HCT116 (cell line): ENCODE results near the gene CCL8. TPM values are rescaled to one million over a fixed set of nuclear protein-coding genes. Genes with fewer than 3 reads are reported as not detected.

ENCODE experiments used
- ATAC-seq: fragments of 200-7000 bp; cut with Tn5 transposase; 2 replicates; pipeline ENCODE4 v1.9.1; 2020; ENCODE audit warnings: mild to moderate bottlenecking, moderate library complexity
- BruUV-seq: library from RNA; stranded (reverse); fragments of 400-500 nt; replicated peaks from 2 replicates; lab custom pipeline; 2021; lab: Mats Ljungman, UMichigan
- CTCF ChIA-PET: fragments of 300-600 bp; sonication (Branson Sonifier 250); formaldehyde crosslinking; loops from one replicate; lab custom pipeline; 2021; ENCODE audit warnings: antibody characterized with exemption; lab: Charles Lee
- POLR2A ChIA-PET: fragments of 300-600, 350-600 bp; sonication (Branson Sonifier 250); formaldehyde crosslinking; loops from one replicate; lab custom pipeline; 2021; ENCODE audit warnings: antibody characterized with exemption; lab: Charles Lee
- RAD21 ChIA-PET, 2 experiments: fragments of 300-600 bp; sonication (Branson Sonifier 250); formaldehyde crosslinking; loops; one replicate each; lab custom pipeline; 2023; ENCODE audit warnings: low total read pairs in 2 of 2; ENCODE audit not compliant: uncharacterized antibody in 2 of 2, unreplicated experiment in 2 of 2, low non-redundant PET in 1 of 2; lab: Charles Lee
- DNase-seq: peaks from one replicate; pipeline ENCODE4 v3.0.0-alpha.2; 2010; ENCODE audit warnings: low read depth, low spot score
- H2AFZ ChIP-seq: fragments of 200-600 bp; shearing (Covaris generic), sonication (generic); 2 replicates; pipeline ENCODE4 v1.6.1; 2017; ENCODE audit warnings: low read depth, mixed run types, mixed read lengths, antibody characterized with exemption, low read length; ENCODE audit not compliant: poor library complexity, severe bottlenecking
- H3K27ac ChIP-seq: 2 replicates; pipeline ENCODE4 v1.5.1; 2012; ENCODE audit warnings: low read depth, low read length
- H3K27me3 ChIP-seq: fragments of 200-600 bp; sonication (generic); 2 replicates; pipeline ENCODE4 v1.6.1; 2016; ENCODE audit warnings: mixed run types, low read length, mixed read lengths; ENCODE audit not compliant: insufficient read depth
- H3K36me3 ChIP-seq, 2 experiments: fragments of 200-500 bp in 1 of 2; fragments of 200-600 bp in 1 of 2; sonication (Bioruptor generic) in 1 of 2; sonication (generic) in 1 of 2; 2 replicates each; pipeline versions ENCODE4 v1.5.1 to v1.6.1; 2014 to 2016; ENCODE audit warnings: low read length in 2 of 2, inconsistent platforms in 1 of 2, mixed read lengths in 1 of 2, mixed run types in 1 of 2; ENCODE audit not compliant: insufficient read depth in 2 of 2, control insufficient read depth in 1 of 2
- H3K4me1 ChIP-seq, 2 experiments: fragments of 200-600 bp in 1 of 2; sonication (generic) in 1 of 2; 2 replicates each; pipeline versions ENCODE4 v1.5.1 to v1.6.1; 2012 to 2017; ENCODE audit warnings: low read length in 2 of 2, inconsistent platforms in 1 of 2, mild to moderate bottlenecking in 1 of 2, mixed read lengths in 1 of 2, mixed run types in 1 of 2, moderate library complexity in 1 of 2; ENCODE audit not compliant: insufficient read depth in 2 of 2, control insufficient read depth in 1 of 2
- H3K4me2 ChIP-seq: fragments of 200-600 bp; sonication (generic); 2 replicates; pipeline ENCODE4 v1.6.1; 2017; ENCODE audit warnings: mixed run types, low read length, mixed read lengths
- H3K4me3 ChIP-seq, 2 experiments: fragments of 200-600 bp in 1 of 2; sonication (generic) in 1 of 2; replicated peaks in 1 of 2; 2 replicates each; pipeline ENCODE4 v1.5.1; 2011 to 2016; ENCODE audit warnings: low read length in 2 of 2, control low read depth in 1 of 2, low read depth in 1 of 2, mild to moderate bottlenecking in 1 of 2, mixed read lengths in 1 of 2, mixed run types in 1 of 2
- H3K79me2 ChIP-seq: fragments of 200-600 bp; sonication (generic); 2 replicates; pipeline ENCODE4 v1.6.1; 2017; ENCODE audit warnings: mild to moderate bottlenecking, mixed run types, low read length, moderate library complexity, mixed read lengths; ENCODE audit not compliant: insufficient read depth
- H3K9ac ChIP-seq: fragments of 200-600 bp; sonication (generic); 2 replicates; pipeline ENCODE4 v1.6.1; 2016; ENCODE audit warnings: low read length, mixed read lengths
- H3K9me2 ChIP-seq: fragments of 200-600 bp; sonication (generic), shearing (Covaris generic); 2 replicates; pipeline ENCODE4 v1.6.1; 2017; ENCODE audit warnings: mixed run types, mild to moderate bottlenecking, moderate library complexity; ENCODE audit not compliant: insufficient read depth
- H3K9me3 ChIP-seq, 2 experiments: fragments of 200-500 bp in 1 of 2; fragments of 200-600 bp in 1 of 2; sonication (Bioruptor generic) in 1 of 2; sonication (generic) in 1 of 2; 2 replicates each; pipeline ENCODE4 v1.6.1; 2014 to 2017; ENCODE audit warnings: low read length in 2 of 2, mixed read lengths in 2 of 2, inconsistent platforms in 1 of 2, low read depth in 1 of 2, mild to moderate bottlenecking in 1 of 2, mixed run types in 1 of 2, moderate library complexity in 1 of 2; ENCODE audit not compliant: control insufficient read depth in 1 of 2, insufficient read depth in 1 of 2
- H4K20me1 ChIP-seq: fragments of 200-600 bp; sonication (generic), shearing (Covaris generic); 2 replicates; pipeline ENCODE4 v1.6.1; 2017; ENCODE audit warnings: mixed run types, mild to moderate bottlenecking, moderate library complexity; ENCODE audit not compliant: insufficient read depth
- CTCF ChIP-seq, 3 experiments: fragments of 200-600 bp in 1 of 3; sonication (generic) in 1 of 3; IDR thresholded peaks in 2 of 3; conservative IDR thresholded peaks in 1 of 3; 2 replicates each; pipeline ENCODE4 v1.5.1; 2012 to 2017; ENCODE audit warnings: low read depth in 2 of 3, low read length in 2 of 3, antibody characterized with exemption in 1 of 3, borderline replicate concordance in 1 of 3, control low read depth in 1 of 3, mild to moderate bottlenecking in 1 of 3, mixed read lengths in 1 of 3, mixed run types in 1 of 3, moderate library complexity in 1 of 3; ENCODE audit not compliant: insufficient read depth in 1 of 3
- ELF1 ChIP-seq: IDR thresholded peaks from 2 replicates; pipeline ENCODE4 v1.6.1; 2012; ENCODE audit warnings: low read depth, borderline replicate concordance
- FOSL1 ChIP-seq: IDR thresholded peaks from 2 replicates; pipeline ENCODE4 v1.6.1; 2012; ENCODE audit warnings: low read depth
- SIN3A ChIP-seq: IDR thresholded peaks from 2 replicates; pipeline ENCODE4 v1.6.1; 2012; ENCODE audit warnings: low read depth
- TCF7L2 ChIP-seq: IDR thresholded peaks from 2 replicates; pipeline ENCODE4 v1.7.0; 2011; ENCODE audit warnings: borderline replicate concordance, inconsistent platforms; ENCODE audit not compliant: insufficient read depth, insufficient read length; ENCODE audit errors: extremely low read depth
- YY1 ChIP-seq: IDR thresholded peaks from 2 replicates; pipeline ENCODE4 v1.6.1; 2011; ENCODE audit warnings: low read length, low read depth, moderate library complexity, mild to moderate bottlenecking; ENCODE audit not compliant: insufficient replicate concordance; ENCODE audit errors: extremely low read depth
- intact Hi-C: fragments of 100-400 bp; cut with micrococcal nuclease; formaldehyde crosslinking; loops from 2 replicates; pipeline ENCODE4 v1.10.0; 2022
- total RNA-seq: library from RNA; stranded (reverse); gene quantifications from one replicate; pipeline ENCODE4 v1.2.1, GENCODE V29; 2021; ENCODE audit not compliant: unreplicated experiment

The CCL8 gene
- total RNA-seq, 1 experiment from 2014 or later = not detected

DNA sequence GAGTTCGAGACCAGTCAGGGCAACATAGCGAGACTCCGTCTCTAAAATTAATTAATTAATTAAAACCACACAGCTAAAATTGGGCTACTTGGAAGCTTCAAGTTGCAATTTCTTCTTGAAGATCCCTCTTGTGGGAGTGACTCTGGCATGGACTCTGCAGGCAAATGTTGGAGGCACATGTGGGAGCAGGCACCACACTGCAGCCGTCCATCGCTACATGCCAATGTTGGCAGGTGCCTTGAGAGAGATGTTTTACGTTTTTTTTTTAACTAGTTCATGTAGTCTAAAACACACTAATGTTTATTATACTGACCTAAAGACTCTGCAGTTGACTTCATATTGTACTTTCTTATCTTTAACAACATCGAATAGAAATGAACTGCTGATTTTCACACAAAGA lies 7.9 kb upstream of the CCL8 start:
- Histone ChIP-seq H3K79me2 (no peaks in the 10 kb centered on the region), H3K4me1 (no peaks in the 10 kb centered on the region), H4K20me1 (no peaks in the 10 kb centered on the region), H3K27me3 (peaks cover 8% of the 10 kb centered on the region; the same call in 1 of the 2 replicates), H3K27ac (no peak overlapping the region), H3K9ac (no peak overlapping the region), H3K9me2 (no peaks in the 10 kb centered on the region), H3K36me3 (no peaks in the 10 kb centered on the region), H3K4me3 (no peak overlapping the region), H3K4me2 (no peak overlapping the region), H2AFZ (no peak overlapping the region), H3K9me3 (no peaks in the 10 kb centered on the region)
- BruUV-seq = no TSS peak
- intact Hi-C loops = no loop called here
- no peak for DNase-seq
- ATAC-seq = no peak
- RAD21 ChIA-PET = no interaction called here
- TF ChIP-seq YY1 (no peak), CTCF (IDR thresholded peaks at IDR 0.05 in 2 of 3, conservative IDR thresholded peaks at IDR 0.05 in 1 of 3; ENCODE audit: borderline replicate concordance in 1 of 3, insufficient read depth in 1 of 3, low read depth in 2 of 3, low read length in 2 of 3) (no peak), TCF7L2 (no peak), ELF1 (no peak)
- CTCF ChIA-PET = no interaction called here
- POLR2A ChIA-PET = no interaction called here

GRCh38 chr17:34312080-34312479 lies 7.2 kb upstream of the CCL8 start:
- ATAC-seq = no peak
- CTCF ChIA-PET = no interaction called here
- Histone ChIP-seq H3K27ac (no peak overlapping the region), H3K36me3 (no peaks in the 10 kb centered on the region), H3K4me2 (no peak overlapping the region), H3K9me3 (no peaks in the 10 kb centered on the region), H3K9ac (no peak overlapping the region), H2AFZ (no peak overlapping the region), H3K4me3 (no peak overlapping the region), H3K9me2 (no peaks in the 10 kb centered on the region), H3K4me1 (no peaks in the 10 kb centered on the region), H3K79me2 (no peaks in the 10 kb centered on the region), H4K20me1 (no peaks in the 10 kb centered on the region), H3K27me3 (peaks cover 8% of the 10 kb centered on the region; the same call in 1 of the 2 replicates)
- no TSS peak for BruUV-seq
- no peak for DNase-seq
- RAD21 ChIA-PET = no interaction called here
- intact Hi-C loops = no loop called here
- POLR2A ChIA-PET = no interaction called here
- no peak for TF ChIP-seq FOSL1
- TF ChIP-seq SIN3A = no peak
